22Rv1 (cell line): ENCODE data around the gene HIVEP3.

Experiments used
- ZFX ChIP-seq: fragments of 450-650 bp; IDR thresholded peaks from 2 replicates; pipeline ENCODE4 v1.6.1; 2017; ENCODE audit warnings: antibody characterized with exemption, borderline replicate concordance
- TF ChIP-seq, protein P1 (sequence below): fragments of 450-650 bp; IDR thresholded peaks from 2 replicates; pipeline ENCODE4 v1.5.1; 2017; ENCODE audit warnings: mild to moderate bottlenecking

DNA sequence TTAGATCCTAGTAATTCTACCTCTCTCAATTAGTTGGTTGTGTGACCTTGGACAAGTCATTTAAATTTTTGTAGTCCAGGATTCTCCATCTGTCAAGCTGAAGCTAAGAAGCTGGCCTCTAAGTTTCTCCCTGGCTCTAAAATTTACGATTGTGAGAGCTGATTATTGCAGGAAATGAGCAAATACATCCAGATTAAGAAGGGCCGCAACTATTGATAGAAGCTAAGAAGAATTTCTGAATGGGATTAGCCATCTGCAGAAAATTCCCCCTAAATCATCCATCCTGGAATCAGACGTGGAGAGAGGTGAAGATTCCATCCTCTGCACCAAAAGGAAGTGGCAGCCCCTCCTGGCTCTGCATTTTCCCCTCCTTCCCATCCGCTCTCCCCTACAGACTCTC, 55.0 kb downstream of the HIVEP3 start:
- TF ChIP-seq, protein P1, sequence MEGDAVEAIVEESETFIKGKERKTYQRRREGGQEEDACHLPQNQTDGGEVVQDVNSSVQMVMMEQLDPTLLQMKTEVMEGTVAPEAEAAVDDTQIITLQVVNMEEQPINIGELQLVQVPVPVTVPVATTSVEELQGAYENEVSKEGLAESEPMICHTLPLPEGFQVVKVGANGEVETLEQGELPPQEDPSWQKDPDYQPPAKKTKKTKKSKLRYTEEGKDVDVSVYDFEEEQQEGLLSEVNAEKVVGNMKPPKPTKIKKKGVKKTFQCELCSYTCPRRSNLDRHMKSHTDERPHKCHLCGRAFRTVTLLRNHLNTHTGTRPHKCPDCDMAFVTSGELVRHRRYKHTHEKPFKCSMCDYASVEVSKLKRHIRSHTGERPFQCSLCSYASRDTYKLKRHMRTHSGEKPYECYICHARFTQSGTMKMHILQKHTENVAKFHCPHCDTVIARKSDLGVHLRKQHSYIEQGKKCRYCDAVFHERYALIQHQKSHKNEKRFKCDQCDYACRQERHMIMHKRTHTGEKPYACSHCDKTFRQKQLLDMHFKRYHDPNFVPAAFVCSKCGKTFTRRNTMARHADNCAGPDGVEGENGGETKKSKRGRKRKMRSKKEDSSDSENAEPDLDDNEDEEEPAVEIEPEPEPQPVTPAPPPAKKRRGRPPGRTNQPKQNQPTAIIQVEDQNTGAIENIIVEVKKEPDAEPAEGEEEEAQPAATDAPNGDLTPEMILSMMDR = no peak
- no peak for TF ChIP-seq ZFX
